ENCODE results near the gene CR1L. TPM values are rescaled to one million over a fixed set of nuclear protein-coding genes. Genes with fewer than 3 reads are reported as not detected.

CR1L gene
- not detected in 2 replicates for total RNA-seq

GRCh38 chr1:207644852-207645634 is at the start of gene CR1L:
Gene CR1L (plus strand): TSS chr1:207645133. CDS start chr1:207645234, 101 bp downstream.

GRCh38 chr1:207751790-207752455 is 107.0 kb downstream of the CR1L start, which contains the start of gene CD46:
Gene CD46 (plus strand): TSS chr1:207752054. CDS start chr1:207752213, 159 bp downstream.

Other genes starting within 250 kb of the CR1L start
- not detected in 2 replicates for gene CR2, start 190.8 kb upstream of the CR1L start, total RNA-seq
- not detected in 2 replicates for gene CR1, start 149.0 kb upstream of the CR1L start, total RNA-seq
- gene CD46, start 106.9 kb downstream of the CR1L start, total RNA-seq: 56.3 and 72.5 TPM in 2 replicates

Data from bronchus fibroblast of lung (primary cell).